Kidney epithelial cell (primary cell): ENCODE results near the gene DISC1. TPM values are rescaled to one million over a fixed set of nuclear protein-coding genes. Genes with fewer than 3 reads are reported as not detected.

Experiments
- DNase-seq: peaks from one replicate; pipeline ENCODE4 v3.0.0-alpha.2; 2010; ENCODE audit warnings: low read depth
- H3K27me3 ChIP-seq: 2 replicates; pipeline ENCODE4 v1.6.0; 2011; ENCODE audit warnings: low read length; ENCODE audit not compliant: control insufficient read depth, insufficient read depth
- H3K36me3 ChIP-seq: 2 replicates; pipeline ENCODE4 v1.5.1; 2011; ENCODE audit warnings: low read length; ENCODE audit not compliant: control insufficient read depth, insufficient read depth
- H3K4me3 ChIP-seq: 2 replicates; pipeline ENCODE4 v1.5.1; 2011; ENCODE audit warnings: low read depth, mild to moderate bottlenecking, control low read depth, low read length
- total RNA-seq: library from RNA; depleted of rRNA; stranded (reverse); fragments of >200 nt; gene quantifications from 2 replicates; pipeline ENCODE4 v1.2.3, GENCODE V29; 2015
- TF ChIP-seq, protein P1 (sequence below): IDR thresholded peaks from 2 replicates; pipeline ENCODE4 v1.5.1; 2011; ENCODE audit warnings: mild to moderate bottlenecking, moderate library complexity, low read length, control low read depth, inconsistent platforms; ENCODE audit not compliant: insufficient read depth, poor library complexity, severe bottlenecking

The DISC1 gene
- total RNA-seq, 1 donor from 2014 or later, result 5.8 TPM

DNA sequence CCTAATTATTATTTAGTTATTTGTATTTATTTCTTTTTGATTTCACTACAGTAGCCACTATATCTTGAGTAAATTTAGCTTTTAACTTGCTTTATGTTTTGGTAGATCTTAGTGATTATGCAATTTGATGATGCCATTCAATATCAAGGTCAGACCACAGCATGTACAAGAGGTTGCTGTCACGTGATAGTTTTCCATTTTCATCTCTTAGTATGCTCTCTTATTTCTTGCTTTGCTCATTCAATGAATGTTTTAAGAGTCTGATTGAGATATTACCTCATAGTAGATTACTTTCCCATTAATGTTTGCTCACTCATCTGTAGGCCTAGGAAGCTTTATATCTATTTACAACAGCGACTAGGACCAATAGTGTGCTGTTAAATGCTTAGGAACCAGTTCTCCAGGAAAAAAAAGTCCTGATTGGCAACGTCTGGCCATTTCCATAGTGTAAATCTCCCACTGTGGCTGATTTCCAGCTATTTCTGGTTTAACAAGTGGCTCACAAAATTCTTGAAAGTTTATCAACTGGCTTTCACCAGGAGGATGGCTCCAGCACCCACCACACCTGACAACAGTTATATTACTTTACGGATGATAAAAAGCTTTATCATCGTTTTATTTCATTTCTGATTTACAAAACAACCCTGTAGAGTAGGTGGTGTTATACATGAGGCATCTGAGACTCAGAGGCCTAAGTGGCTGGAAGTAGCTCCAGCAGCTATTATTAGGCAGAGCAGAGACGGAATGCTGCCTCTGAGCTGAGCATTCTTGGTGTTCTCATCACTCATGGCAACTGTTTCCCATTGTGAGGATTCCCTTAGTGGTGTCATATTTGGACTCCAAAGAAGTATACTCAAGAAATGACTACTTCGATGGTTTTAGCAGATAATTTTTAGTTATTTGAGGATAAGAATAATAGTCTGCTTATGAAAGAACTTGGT is 235.2 kb downstream of the DISC1 start:
- TF ChIP-seq, protein P1, sequence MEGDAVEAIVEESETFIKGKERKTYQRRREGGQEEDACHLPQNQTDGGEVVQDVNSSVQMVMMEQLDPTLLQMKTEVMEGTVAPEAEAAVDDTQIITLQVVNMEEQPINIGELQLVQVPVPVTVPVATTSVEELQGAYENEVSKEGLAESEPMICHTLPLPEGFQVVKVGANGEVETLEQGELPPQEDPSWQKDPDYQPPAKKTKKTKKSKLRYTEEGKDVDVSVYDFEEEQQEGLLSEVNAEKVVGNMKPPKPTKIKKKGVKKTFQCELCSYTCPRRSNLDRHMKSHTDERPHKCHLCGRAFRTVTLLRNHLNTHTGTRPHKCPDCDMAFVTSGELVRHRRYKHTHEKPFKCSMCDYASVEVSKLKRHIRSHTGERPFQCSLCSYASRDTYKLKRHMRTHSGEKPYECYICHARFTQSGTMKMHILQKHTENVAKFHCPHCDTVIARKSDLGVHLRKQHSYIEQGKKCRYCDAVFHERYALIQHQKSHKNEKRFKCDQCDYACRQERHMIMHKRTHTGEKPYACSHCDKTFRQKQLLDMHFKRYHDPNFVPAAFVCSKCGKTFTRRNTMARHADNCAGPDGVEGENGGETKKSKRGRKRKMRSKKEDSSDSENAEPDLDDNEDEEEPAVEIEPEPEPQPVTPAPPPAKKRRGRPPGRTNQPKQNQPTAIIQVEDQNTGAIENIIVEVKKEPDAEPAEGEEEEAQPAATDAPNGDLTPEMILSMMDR, result no peak
- H3K27me3 ChIP-seq, result no peaks in the 10 kb centered on the region
- no peak for DNase-seq
- H3K36me3 ChIP-seq, result no peaks in the 10 kb centered on the region
- no peak overlapping the region for H3K4me3 ChIP-seq

DNA sequence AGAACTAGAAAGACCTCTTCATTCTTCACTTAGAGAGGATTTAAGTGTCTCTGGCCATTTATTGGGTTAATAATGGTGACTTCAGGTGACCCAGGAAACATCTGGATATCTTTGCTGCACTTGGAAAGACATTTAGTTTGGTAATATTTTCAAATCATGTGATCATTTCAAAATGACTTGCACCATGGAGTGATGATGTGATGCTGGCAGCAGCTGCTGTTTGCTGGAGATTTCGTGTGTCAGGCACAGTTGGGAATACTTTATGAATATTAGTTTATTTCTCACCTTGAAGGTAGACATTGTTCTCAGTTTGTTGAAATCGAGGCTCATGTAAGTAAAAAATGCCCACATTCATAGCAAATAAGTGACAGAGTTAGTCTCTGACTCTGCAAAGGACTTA is 236.0 kb downstream of the DISC1 start:
- Histone ChIP-seq H3K4me3 (no peak overlapping the region), H3K36me3 (no peaks in the 10 kb centered on the region), H3K27me3 (no peaks in the 10 kb centered on the region)
- DNase-seq, result no peak
- TF ChIP-seq, protein P1, result no peak

DNA sequence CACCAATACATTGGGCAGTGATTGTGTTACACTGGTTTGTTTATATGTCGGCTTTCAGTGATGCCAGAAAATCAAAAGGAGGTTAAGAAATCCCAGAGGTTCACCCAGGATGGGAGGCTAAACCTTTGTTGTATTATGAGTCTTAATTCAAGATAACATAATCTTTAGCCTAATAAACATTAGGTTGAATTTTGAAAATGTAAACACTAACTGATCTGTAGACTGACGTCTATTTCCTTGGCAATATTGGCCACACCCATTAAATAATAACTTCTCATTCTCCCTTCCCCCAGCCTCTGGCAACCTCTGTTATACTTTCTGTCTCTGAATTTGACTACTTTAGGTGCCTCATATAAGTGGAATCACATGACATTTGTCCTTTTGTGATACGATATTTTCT is 238.7 kb downstream of the DISC1 start:
- no peak overlapping the region for H3K4me3 ChIP-seq
- no peaks in the 10 kb centered on the region for H3K27me3 ChIP-seq
- no peaks in the 10 kb centered on the region for H3K36me3 ChIP-seq
- DNase-seq, result no peak
- TF ChIP-seq, protein P1, result no peak

DNA sequence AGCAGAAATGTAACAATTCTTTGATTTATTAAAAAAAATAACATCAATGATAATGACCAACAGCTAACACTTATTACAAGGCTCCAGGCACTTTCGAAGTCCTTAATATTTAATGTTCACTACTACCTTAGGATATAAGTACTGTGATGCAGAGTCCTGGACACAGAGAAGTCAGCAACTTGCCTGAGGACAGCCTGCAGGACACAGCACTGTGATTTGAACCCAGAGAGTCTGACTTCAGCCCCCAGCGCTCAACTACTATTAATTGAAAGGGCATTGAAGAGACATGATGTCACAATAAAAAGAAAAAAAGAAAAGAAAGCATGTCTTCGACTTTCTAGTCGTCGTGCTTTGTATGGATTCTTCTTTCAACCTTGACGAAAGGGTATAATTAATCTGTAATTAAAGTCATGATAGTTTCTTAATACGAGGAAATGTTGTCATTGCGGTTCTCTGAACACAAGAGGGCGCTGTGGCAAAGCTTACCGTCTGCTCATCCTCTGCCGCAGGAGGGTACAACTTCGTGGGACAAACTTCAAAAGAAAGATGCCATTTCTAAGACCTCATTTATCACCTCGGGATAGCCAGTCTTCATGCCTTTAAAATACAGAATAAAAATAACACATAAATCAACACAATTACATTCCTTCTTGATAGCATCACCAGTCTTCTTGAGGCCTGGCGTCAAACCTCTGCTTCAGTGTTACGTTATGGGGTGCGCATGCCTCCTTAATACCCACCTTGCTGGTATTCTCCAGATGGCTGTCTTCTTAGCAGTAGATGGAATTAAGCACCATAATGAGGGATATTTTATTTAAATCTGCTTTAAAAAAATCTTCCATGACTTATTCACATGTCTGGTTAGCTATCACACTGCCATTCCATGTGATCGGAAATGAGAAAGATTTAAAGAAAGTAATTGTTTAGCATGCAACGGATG is 240.1 kb downstream of the DISC1 start:
- no peak overlapping the region for H3K4me3 ChIP-seq
- no peaks in the 10 kb centered on the region for H3K27me3 ChIP-seq
- no peak for DNase-seq
- TF ChIP-seq, protein P1, result peak; percentile 83
- H3K36me3 ChIP-seq, result no peaks in the 10 kb centered on the region

DNA sequence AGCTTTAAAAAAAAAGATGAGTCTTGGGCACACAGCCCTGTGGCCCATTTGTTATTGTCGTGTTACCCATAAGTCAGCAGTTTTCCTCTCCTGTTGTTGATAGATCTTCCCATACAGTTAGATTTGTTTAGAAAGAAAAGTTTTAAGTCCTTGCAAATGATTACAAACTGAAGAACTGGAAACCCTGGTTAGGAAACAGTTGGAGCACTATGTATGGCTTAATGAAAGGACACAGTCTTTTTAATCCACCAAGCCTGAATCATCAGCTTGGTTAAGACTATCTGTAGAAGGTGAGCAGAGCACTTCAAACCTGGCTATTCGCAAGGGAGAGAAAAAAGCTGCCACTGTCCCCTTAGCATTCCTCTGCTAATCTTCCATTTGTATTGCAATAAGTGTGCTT is 241.0 kb downstream of the DISC1 start:
- no peak overlapping the region for H3K4me3 ChIP-seq
- H3K36me3 ChIP-seq, result no peaks in the 10 kb centered on the region
- DNase-seq, result no peak
- TF ChIP-seq, protein P1, result no peak
- no peaks in the 10 kb centered on the region for H3K27me3 ChIP-seq
